Measurements from ENCODE around the gene PPP1R13B. TPM values are rescaled to one million over a fixed set of nuclear protein-coding genes. Genes with fewer than 3 reads are reported as not detected.

The PPP1R13B gene
- polyA plus RNA-seq, 2 of the 4 experiments (the other 2 are of a cell fraction), result 2.2 to 2.7 TPM

DNA sequence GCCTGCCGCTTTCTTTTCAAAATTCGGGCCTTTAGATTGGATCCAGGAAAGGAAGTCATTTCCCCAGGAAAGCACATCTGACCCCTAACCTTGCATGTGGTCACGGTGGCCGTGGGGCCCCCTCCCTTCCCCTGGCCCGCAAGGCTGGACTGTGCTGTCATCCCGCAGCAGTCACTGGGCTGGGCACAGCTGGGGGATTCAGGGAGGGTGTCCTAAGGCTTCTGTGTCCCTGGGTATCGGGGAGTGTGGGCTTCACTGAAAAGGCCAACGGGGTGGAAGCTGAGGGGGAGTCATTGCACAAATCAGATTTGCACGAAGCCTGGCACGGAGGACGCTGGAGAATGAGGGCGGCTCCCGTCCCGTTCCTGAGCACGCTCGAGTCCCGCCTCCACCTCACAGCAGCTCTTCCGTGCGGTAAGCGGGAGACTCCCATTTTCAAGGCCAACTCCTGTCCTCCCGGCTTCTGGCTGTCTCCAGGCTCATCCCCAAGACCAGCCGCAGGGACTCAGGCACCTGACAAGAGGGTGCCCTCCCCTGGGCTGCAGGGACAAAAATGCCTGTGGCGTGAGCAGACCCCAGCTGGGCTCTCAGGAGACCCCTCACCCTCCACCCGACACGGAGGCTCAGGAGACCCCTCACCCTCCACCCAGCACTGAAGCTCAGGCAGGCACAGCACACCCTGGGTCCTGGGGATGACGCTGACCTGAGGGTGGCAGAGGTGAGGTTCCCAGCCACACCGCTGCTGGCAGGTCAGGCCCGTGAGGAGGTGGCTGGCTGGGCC is 141.7 kb downstream of the PPP1R13B start:
- H3K4me1 ChIP-seq, result peaks cover 1% of the 10 kb centered on the region; the same call in 1 of the 3 replicates
- FAIRE-seq (no peak), ATAC-seq (no peak), DNase-seq (ENCODE audit: low read depth in 1 of 2, low spot score in 1 of 2) (no peak)
- ChIA-PET POLR2A (interaction anchor here (2.1 kb wide), 1 partner anchor 10 kb away, joined by 7 read pairs; the partner anchor contains the start of genes XRCC3 and ZFYVE21), CTCF (interaction anchor here (0.5 to 2.2 kb wide), 7 partner anchors 8 to 135 kb away, joined by 3 to 5 read pairs (median 3); no protein-coding TSS in a partner anchor)
- no peak overlapping the region for H3K4me2 ChIP-seq
- H3K4me3 ChIP-seq, result no peak overlapping the region
- H3K27ac ChIP-seq, result no peak overlapping the region
- no peaks in the 10 kb centered on the region for H3K9me3 ChIP-seq
- no peak for TF ChIP-seq RFX5 (IDR thresholded peaks at IDR 0.05)
- TF ChIP-seq MYC (IDR thresholded peaks at IDR 0.05; ENCODE audit: borderline replicate concordance, low read length), result no peak
- TF ChIP-seq RAD21 (conservative IDR thresholded peaks at IDR 0.05 in 1 of 2, IDR thresholded peaks at IDR 0.05 in 1 of 2), result no peak
- no peak for TF ChIP-seq HOXA7 (CRISPR knock-in tag; IDR thresholded peaks at IDR 0.05)
- TF ChIP-seq ZSCAN20 (CRISPR knock-in tag; IDR thresholded peaks at IDR 0.05), result no peak
- TF ChIP-seq NR3C1 (IDR thresholded peaks at IDR 0.05), result no peak
- TF ChIP-seq KDM1A (IDR thresholded peaks at IDR 0.05; ENCODE audit: low read depth), result no peak
- TF ChIP-seq EP300 (IDR thresholded peaks at IDR 0.05), result no peak
- TF ChIP-seq MAFK (IDR thresholded peaks at IDR 0.05; ENCODE audit: partially characterized antibody), result no peak
- no peak for TF ChIP-seq MAZ (IDR thresholded peaks at IDR 0.05; ENCODE audit: borderline replicate concordance, low read depth, low read length)
- TF ChIP-seq, protein P1, sequence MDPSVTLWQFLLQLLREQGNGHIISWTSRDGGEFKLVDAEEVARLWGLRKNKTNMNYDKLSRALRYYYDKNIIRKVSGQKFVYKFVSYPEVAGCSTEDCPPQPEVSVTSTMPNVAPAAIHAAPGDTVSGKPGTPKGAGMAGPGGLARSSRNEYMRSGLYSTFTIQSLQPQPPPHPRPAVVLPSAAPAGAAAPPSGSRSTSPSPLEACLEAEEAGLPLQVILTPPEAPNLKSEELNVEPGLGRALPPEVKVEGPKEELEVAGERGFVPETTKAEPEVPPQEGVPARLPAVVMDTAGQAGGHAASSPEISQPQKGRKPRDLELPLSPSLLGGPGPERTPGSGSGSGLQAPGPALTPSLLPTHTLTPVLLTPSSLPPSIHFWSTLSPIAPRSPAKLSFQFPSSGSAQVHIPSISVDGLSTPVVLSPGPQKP (IDR thresholded peaks at IDR 0.05; ENCODE audit: low read depth, low read length), result no peak
- TF ChIP-seq EHF (CRISPR knock-in tag; IDR thresholded peaks at IDR 0.05), result no peak
- no peak for TF ChIP-seq PBX3 (IDR thresholded peaks at IDR 0.05)
- TF ChIP-seq ESRRA (IDR thresholded peaks at IDR 0.05; ENCODE audit: borderline replicate concordance, low read length), result no peak
- TF ChIP-seq CHD4 (IDR thresholded peaks at IDR 0.05; ENCODE audit: borderline replicate concordance), result no peak
- no peak for TF ChIP-seq EHMT2 (IDR thresholded peaks at IDR 0.05; ENCODE audit: low read depth)
- TF ChIP-seq BHLHE40 (IDR thresholded peaks at IDR 0.05; ENCODE audit: low read depth, low read length), result no peak
- no peak for TF ChIP-seq RNF2 (IDR thresholded peaks at IDR 0.05; ENCODE audit: borderline replicate concordance, low read depth)
- TF ChIP-seq CBX2 (IDR thresholded peaks at IDR 0.05; ENCODE audit: borderline replicate concordance, low read depth), result no peak
- WGBS (ENCODE audit: missing lambda C conversion rate), result 89% methylated on average over 23 of the region's 28 CpGs

DNA sequence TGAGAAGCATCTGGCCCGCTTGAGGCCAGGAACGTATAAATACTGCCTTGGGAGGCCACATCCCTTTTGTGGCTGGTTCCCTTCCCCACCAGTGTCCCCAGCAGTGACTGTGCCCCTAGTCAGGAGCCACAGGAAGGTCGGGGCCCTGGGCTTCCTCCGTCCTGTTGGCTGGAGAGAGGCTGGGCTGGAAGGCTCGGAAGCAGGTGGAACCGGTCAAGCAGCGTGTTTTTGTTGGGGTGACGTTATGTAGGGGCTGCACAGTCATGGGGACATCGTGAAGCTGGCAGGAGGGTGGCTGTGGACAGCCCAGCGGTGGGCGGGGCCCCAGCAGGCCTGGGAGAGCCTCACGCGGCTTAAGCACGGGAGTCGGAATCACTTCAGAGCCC is 142.3 kb downstream of the PPP1R13B start:
- no peak for DNase-seq (ENCODE audit: low read depth in 1 of 2, low spot score in 1 of 2)
- Histone ChIP-seq H3K27ac (no peak overlapping the region), H3K9me3 (no peaks in the 10 kb centered on the region), H3K4me3 (no peak overlapping the region), H3K4me2 (no peak overlapping the region), H3K4me1 (no peaks in the 10 kb centered on the region)
- WGBS (ENCODE audit: missing lambda C conversion rate), result 94% methylated on average over 15 of the region's 15 CpGs
- FAIRE-seq, result no peak
- CTCF ChIA-PET, result interaction anchor here (1.1 to 2.2 kb wide), 3 partner anchors 9 to 135 kb away, joined by 3 to 5 read pairs (median 5); no protein-coding TSS in a partner anchor
- no peak for ATAC-seq
- TF ChIP-seq HES2 (IDR thresholded peaks at IDR 0.05) (no peak), POLR2A (IDR thresholded peaks at IDR 0.05; ENCODE audit: low read length) (no peak), POLR2AphosphoS2 (conservative IDR thresholded peaks at IDR 0.05; ENCODE audit: low read length) (no peak), MYC (IDR thresholded peaks at IDR 0.05; ENCODE audit: borderline replicate concordance, low read length) (no peak), BHLHE40 (IDR thresholded peaks at IDR 0.05; ENCODE audit: low read depth, low read length) (no peak), KDM1A (IDR thresholded peaks at IDR 0.05; ENCODE audit: low read depth) (no peak), FOSB (CRISPR knock-in tag; IDR thresholded peaks at IDR 0.05) (no peak), HDAC2 (IDR thresholded peaks at IDR 0.05) (no peak), MAFK (IDR thresholded peaks at IDR 0.05; ENCODE audit: partially characterized antibody) (no peak), HOXB5 (CRISPR knock-in tag; IDR thresholded peaks at IDR 0.05) (no peak)
- TF ChIP-seq, protein P2, sequence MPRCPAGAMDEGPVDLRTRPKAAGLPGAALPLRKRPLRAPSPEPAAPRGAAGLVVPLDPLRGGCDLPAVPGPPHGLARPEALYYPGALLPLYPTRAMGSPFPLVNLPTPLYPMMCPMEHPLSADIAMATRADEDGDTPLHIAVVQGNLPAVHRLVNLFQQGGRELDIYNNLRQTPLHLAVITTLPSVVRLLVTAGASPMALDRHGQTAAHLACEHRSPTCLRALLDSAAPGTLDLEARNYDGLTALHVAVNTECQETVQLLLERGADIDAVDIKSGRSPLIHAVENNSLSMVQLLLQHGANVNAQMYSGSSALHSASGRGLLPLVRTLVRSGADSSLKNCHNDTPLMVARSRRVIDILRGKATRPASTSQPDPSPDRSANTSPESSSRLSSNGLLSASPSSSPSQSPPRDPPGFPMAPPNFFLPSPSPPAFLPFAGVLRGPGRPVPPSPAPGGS (IDR thresholded peaks at IDR 0.05), result no peak
- POLR2A ChIA-PET, result no interaction called here

All from A549 (cell line).